Activated T-helper 9 cell treated with anti-CD3 and anti-CD28 coated beads, Interleukin-2, amount 50 U/mL, for 16 hours (primary cell): ENCODE results near the gene SLC16A10.
A peak's percentile ranks its signal among the peaks of the same experiment; 100 is the strongest.
"Not testable (repeated sequence)": the region's sequence is repeated elsewhere in the genome, so short reads cannot be mapped to it uniquely, and the experiment has no call there.

Source experiments
- DNase-seq: peaks from one replicate; pipeline ENCODE4 v3.0.0-alpha.2; 2020; ENCODE audit warnings: low read depth

SLC16A10 gene, protein sequence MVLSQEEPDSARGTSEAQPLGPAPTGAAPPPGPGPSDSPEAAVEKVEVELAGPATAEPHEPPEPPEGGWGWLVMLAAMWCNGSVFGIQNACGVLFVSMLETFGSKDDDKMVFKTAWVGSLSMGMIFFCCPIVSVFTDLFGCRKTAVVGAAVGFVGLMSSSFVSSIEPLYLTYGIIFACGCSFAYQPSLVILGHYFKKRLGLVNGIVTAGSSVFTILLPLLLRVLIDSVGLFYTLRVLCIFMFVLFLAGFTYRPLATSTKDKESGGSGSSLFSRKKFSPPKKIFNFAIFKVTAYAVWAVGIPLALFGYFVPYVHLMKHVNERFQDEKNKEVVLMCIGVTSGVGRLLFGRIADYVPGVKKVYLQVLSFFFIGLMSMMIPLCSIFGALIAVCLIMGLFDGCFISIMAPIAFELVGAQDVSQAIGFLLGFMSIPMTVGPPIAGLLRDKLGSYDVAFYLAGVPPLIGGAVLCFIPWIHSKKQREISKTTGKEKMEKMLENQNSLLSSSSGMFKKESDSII

DNA sequence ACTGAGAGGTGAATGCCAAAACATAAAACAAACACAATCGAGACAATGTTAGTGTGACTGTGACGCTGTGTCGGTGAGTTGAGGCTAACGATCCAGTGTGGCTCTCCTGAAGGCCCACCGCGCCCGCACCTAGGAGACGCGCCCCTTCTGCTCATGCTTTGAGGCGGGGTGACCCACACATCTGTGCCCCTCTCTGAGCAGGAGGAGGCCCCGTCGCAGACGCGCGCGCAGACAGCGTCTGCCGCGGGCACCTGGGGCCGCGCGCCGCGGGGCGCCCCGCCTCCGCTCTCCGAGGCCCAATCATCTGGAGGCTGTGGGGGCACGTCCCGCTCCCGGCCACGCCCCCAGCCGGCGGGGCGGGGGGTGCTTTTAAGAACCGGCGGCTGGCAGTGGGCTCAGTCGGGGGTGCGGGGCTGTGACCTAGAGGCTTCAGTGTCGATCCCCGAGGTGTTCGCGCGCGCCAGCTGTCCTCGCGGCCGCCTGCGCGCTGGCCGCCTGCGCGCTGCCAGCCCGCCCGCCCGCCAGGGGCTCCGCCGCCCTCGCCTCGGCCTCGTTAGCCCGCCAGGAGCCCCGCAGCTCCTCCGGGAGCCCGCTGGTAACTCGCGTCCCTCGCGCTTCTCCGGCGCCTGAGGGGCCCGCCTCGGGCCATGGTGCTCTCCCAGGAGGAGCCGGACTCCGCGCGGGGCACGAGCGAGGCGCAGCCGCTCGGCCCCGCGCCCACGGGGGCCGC is at the start of gene SLC16A10:
Gene SLC16A10, plus strand, starts transcription at position 398 of the 730 bp plus-strand sequence. Its CDS starts 250 bp downstream, at position 648.
- DNase-seq: peak; percentile 60

DNA sequence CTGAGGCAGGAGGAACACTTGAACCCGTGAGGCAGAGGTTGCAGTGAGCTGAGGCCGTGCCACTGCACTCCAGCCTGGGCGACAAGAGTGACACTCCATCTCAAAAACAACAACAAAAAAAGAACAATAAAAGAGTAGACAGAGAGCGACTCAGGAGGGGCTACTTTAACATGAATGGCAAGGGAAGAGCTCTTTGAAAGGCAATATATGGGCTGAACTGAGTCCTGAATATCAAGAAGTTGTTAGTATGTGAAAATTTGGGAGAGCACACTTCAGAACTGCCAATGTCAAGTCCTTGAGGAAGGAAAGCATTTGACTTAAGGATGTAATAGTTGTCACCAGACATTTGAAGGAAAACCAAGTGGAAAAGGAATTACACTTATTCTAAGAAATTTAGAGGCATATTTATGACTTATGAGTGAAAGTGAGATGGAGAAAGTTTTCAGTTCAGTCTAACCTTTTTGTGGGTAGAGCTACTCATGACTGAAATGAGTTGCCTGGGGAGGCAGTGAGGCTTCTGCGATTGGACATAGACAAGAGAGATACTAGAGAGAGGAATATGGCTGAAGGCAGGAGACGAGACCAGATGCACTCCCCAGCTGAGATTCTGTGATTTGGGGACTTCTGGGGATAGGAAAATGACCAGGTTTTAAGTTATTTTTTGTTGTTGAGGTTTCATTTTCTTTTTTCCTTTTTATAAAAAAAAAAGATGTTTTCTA is 48.6 kb upstream of the SLC16A10 start:
- DNase-seq: no peak

DNA sequence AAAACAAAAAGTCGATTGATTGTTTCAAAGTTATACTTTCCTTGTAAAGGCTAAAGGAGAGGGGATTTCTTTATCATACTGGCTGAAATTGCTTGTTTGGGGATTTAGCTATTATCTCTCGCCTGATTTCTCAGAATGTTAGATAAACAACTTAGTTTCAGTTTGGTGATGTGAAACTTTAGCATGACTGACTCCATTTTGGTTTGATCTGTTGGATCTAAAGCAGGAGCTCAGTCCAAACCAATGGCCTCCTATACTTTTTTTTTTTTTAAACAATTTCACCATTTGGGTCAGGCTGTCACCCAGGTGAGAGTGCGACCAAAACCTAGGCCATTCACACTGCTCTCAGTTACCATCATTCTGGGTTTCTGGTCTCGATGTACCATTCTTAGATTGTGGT is 45.4 kb upstream of the SLC16A10 start:
- DNase-seq: no peak

DNA sequence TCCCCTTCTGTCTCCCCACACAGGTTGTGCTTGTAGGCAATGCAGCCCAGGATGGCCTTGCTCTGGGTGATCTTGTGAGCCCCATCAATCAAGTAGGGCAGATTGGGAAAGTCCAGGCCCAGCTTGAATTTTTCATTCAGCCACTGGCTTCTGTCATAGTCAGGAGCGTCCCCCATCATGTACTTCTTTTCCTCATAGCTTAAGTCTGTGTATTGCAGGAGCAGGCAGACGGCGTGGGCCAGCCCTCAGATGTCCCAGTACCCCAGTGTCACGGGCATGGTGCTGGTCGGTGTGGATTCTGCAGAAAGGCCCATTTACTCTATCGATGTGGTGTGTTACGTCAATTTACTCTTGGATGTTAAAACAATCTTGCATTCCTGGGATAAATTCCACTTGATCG is 40.1 kb upstream of the SLC16A10 start:
- no peak for DNase-seq

DNA sequence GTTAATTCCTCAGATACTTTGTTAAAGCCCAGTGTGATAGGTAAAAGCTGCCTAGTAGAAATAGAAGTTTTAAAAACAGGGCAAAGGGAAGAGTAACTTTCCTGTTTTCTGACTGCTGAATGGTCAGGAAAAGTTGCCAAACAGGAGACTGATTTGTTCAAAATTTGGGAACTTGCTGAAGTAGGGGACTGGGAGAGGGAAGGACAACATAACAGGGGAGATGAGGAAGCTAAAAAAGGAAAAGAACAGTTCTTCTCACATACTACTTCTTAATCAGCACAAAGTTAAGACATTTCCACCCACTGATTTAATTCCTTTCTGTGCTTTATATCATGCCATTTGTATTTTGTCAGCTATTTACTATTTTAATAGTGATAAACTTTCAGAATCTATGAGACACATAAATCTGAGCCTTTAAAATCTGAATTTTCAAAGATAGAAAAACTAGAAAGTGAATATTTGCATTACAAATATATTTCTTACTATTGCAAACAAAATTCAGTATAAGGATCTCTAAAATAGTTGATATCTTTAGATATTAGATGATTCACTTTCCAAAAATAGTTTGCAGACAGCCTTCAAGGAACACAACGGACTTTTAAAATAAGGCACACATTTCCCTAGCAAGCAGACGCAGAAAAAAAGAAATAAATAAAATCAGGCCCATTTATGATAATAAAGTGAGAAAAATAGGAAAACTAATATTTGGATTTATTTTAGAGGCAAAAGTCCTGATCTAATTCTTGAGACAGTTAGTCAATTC is 36.9 kb upstream of the SLC16A10 start:
- no peak for DNase-seq

DNA sequence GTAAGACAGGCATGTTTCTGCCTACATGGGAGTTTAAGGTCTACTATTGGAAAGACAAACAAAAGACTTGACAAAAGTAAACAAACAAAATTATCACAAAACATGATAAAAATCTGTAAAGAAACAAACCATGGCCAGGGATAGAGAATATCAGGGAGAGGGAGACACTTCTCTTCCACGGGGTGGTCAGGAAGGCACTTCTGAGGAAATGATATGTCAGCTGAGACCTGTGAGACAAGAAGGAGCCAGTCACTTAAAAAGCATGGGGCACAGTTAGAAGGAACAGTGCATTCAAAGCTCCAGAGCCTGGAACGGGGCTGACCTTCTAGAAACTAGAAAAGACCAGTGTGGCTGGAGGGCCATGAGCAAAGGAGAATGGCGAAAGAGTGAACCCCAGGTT is 35.1 kb upstream of the SLC16A10 start:
- DNase-seq: no peak

DNA sequence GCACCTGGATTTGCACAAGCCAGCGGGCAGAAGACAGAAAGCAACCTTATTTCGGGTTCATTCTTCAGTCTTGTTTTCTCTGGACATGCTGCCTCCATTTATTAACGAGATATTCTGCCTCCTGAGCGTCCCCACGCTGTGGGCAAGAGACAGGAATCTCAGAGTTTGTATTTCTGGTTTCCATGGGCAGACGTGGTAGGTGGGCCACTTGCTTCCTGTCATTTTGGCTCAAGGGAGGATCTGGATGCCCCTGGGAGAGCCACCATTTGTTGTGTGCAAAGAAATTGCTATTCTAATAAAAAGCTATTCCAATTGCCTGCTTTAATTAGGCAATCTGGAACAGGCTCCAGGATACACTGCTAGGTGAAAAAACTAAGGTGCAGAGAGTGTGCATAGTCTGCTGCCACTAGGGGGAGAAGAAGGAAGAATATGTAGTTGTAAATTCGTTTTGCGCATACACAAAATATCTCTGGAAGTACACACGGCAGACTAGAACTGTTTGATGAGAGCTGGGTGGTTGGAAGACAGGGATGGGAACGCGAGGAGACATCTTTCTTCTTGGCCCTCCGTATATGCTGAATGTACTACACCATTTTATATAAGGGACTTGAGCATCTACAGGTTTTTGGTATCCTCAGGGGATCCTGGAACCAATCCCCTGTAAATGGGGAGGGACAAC is 30.1 kb upstream of the SLC16A10 start:
- no peak for DNase-seq

DNA sequence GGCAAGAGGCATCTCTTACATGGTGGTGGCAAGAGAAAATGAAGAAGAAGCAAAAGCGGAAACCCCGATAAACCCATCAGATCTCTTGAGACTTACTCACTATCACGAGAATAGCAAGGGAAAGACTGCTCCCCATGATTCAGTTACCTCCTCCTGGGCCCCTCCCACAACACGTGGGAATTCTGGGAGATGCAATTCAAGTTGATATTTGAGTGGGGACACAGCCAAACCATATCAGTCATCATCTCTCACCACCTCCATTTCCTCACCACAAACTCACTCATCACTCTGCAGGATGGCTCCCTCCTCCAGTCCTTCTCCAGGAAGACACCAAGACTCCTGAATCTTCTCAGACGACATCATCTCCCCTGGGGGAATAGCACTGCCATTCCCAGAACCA is 25.8 kb upstream of the SLC16A10 start:
- DNase-seq: no peak

DNA sequence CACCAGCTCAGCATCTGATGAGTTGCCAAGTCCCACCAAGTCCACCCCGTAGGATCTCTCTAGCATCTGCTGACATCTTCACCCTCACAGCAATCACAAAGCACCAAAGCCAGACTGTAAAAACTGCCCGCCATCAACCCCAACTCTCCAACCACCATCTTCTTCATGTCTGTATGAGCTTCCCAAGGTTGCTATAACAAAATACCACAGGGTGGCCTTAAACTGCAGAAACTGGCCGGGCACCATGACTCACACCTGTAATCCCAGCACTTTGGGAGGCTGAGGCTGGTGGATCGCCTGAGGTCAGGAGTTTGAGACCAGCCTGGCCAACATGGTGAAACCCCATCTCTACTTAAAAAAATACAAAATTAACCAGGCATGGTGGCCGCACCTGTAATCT is 25.3 kb upstream of the SLC16A10 start:
- DNase-seq: not testable (repeated sequence)

DNA sequence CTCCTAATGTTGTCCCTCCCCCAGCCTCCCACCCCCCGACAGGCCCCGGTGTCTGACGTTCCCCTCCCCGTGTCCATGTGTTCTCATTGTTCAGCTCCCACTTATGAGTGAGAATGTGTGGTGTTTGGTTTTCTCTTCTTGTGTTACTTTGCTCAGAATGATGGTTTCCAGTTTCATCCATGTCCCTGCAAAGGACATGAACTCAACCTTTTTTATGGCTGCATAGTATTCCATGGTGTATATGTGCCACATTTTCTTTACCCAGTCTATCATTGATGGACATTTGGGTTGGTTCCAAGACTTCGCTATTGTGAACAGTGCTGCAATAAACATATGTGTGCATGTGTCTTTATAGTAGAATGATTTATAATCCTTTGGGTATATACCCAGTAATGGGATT is 24.4 kb upstream of the SLC16A10 start:
- not testable (repeated sequence) for DNase-seq

DNA sequence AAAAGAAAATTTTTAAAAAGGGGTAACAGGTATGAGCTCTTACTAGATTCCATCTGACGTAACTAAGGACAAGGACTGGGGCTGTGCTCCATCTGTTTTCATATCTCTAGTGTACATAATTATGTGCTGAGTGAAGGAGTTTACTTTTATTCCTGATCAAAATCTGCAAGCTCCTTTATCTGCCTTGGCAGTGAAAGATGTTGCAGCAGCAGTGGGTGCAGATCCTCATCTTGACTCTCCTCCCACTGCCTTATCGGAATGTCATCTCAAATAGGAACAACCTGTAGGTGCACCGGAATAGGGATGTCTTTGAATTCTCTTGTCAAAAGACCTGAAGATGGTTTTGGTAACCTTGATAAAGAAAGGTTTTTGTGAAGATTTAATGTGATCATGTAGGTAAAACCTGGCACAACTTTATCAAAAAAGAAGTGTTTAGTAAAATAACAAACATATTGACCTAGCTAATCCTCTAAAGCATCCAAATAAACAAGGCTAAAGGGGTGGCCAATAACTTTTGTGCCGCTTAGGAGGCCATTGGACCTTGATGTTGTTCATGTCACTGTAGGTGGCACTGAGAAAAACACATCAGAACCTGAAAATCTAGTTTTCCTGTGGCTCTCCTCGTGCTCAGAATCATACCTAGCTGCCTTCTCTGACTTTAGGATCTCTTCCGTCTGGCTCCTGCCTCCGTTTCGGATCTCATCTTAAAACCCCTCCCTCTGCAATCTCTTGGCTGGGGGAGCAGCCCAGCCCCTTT is 19.0 kb upstream of the SLC16A10 start:
- no peak for DNase-seq

DNA sequence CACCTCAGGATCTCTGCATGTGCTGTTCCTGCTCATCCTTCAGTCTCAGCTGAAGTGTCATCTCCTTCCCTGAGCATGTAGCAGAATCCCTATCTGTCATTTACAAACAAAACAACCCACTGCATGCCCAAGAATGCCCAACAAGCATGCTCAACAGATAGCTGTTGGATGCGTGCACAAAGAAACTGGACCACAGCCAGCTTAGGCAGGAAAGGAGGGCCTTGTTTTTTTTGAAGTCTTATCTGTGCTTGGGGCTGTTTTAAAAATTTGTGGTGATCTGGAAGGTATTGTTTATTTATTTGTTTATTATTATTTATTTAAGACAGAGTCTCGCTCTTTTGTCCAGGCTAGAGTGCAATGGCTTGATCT is 18.5 kb upstream of the SLC16A10 start:
- no peak for DNase-seq

DNA sequence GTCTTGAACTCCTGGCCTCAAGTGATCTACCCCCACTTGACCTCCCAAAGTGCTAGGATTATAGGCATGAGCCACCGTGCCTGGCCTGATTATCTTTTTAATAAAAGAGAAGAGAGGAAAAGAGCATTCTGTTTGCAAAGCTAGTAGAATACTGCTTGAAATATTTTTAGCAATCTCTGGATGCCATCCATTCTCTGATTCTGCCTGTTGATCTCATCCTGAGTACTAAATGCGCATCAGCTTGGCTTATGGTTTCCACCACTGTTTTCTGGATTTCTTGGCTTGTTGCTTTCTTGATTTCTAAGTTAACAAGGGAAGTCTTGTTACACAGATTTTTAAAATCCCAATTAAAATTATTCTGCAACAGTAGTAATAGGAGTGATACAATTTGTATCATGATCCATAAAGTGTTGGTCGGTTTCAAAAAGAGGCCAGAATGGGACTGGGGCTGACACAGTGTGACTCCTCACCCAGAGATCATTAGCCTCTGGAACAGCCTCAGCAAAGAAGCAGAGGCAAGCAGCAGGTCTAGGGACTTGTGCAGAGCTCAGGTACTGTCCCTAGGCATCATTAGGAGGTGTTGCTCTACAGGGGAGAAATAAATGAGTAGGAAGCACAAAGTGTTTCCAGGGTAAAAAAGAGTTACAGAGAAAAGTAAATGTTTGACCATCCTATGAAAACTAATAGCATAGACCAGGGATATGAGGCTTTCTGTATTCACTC is 17.8 kb upstream of the SLC16A10 start:
- no peak for DNase-seq

DNA sequence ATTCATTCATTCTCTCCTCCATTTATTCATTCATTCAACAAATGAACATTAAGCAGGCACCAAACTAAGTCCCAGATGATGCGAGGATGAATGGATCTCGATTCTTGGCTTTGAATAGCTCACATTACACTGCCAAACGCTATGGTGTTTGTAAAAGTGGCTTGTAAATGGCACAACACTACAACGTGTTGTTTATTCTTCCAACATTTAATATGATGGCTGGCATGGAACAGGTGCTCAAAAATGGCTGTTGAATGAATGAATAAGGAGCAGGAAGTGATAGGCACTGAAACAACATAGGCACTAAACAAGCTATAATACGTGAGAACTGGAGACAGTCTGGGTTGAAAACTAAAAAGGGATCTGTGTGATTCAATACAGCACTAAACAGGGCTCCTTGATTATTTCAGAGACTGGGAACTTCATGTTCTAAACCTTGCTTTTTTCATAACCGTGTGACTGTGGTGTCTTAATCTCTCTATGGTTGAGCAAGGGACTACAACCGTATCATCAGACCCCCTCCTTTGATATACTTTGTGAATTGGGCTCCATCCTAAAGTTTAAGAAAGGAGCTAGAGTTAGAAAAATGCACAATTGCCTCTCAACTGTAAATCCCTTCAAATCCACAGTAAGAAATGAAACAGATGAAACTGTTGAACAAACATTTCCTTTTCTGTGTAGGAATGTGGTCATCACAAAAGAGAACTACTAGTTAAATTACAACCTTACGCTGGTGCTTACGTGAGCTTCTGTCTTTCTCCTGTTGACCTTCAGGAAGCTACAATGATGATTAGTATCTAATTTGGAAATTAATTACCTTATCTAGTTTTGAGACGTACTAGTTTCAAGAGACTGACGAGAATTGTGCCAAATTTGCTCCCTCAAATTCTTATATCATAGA is 16.9 kb upstream of the SLC16A10 start:
- no peak for DNase-seq

DNA sequence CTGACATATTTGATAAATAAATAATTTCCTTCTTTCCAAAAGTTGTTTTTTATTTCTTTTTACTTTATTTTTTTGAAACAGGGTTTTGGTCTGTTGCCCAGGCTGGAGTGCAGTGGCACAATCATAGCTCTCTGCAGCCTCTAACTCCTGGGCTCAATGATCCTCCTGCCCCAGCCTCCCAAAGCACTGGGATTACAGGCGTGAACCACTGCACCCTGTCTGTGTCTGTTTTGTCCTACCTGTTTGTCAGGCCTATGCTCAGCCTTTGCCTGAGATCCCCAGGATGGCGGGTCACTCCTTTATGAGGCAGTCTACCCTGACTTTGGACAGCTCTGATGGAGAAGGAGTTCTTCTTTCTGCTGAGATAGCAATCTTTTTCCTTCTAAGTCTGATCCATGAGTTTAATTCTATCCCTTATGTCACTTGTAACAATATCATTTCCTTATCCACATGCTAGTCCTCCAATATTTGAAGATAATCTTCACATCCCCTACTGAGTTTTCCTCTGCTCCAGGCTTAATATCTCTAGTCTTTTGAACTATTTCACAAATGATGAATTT is 14.4 kb upstream of the SLC16A10 start:
- DNase-seq: no peak

DNA sequence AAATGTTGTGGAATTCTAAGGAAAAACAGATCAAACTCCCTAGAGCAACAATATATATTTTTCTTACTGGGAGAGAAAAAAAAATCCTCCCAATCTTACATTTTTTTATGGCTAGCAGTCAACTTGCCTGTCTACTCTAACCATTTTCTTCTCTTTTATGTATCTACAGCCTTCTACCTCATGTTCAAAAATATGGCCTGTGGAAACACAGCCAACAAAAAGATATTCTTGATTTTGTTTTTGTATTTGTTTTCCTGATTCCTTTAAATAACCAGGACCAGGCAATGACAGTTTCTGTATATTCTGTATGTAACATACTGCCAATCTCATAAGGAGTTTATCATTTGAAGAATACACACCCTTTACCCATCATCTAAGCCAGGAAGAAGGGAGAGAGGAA is 13.0 kb upstream of the SLC16A10 start:
- no peak for DNase-seq

DNA sequence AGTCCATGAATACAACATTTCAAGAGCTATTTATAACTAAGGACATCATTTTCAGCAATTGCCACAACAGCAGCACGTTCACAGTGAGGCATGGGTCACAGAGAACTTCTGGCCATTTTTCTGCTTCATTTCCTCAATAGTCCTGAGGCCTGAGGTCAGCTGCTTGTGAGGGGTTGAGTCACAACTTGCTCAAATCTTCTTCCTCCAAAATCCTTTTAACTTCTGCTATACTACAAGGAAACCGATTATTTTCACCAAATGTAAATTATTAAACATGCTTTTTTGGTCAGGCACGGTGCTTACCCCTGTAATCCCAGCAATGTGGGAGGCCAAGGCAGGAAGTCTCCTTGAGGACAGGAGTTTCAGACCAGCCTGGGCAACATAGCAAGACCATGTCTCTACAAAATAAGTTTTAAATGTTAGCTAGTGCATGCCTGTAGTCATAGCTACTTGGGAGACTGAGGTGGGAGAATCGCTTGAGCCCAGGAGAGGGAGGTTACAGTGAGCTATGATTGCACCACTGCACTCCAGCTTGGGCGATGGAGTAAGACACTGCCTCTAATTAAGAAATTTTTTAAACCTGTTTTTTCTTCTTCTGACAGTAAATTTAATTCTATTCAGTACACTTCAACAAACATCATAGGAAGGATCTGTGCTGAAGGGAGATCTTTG is 11.1 kb upstream of the SLC16A10 start:
- DNase-seq: no peak

DNA sequence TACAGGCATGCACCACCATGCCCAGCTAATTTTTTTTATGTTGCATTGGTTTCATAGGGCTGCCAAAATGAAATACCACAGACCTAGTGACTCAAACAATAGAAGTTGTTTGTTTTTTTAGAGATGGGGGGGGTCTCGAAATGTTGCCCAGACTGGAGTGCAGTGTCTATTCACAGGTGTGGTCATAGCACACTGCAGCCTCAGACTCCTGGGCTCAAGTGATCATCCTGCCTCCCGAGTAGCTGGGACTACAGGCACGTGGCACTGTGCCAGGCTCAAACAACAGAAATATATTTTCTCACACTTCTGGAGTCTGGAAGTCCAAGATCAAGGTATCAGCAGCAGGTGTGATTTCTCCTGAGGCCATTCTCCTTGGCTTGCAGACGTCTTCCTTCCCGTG is 6.6 kb upstream of the SLC16A10 start:
- DNase-seq: no peak
